Measurements from ENCODE around the gene C19orf85.

DNA sequence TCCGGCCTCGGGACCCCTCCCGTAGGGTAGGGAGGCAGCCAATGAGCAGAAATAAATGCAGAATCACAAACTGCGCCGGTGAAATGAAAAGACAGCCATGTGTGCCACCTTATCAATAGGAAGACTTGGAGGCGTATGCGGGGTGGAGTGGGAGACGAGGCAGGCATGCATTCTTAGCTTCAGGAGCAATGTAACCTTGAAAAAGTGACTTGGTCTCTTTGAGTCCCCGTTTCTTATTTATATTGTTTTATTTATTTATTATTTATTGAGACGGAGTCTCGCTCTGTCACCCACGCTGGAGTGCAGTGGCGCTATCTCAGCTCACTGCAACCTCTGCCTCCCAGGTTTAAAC, 39.7 kb upstream of the C19orf85 start:
- TF ChIP-seq POLR2AphosphoS5 (IDR thresholded peaks at IDR 0.05; ENCODE audit: low read depth, low read length), result no peak
- TF ChIP-seq, protein P1, sequence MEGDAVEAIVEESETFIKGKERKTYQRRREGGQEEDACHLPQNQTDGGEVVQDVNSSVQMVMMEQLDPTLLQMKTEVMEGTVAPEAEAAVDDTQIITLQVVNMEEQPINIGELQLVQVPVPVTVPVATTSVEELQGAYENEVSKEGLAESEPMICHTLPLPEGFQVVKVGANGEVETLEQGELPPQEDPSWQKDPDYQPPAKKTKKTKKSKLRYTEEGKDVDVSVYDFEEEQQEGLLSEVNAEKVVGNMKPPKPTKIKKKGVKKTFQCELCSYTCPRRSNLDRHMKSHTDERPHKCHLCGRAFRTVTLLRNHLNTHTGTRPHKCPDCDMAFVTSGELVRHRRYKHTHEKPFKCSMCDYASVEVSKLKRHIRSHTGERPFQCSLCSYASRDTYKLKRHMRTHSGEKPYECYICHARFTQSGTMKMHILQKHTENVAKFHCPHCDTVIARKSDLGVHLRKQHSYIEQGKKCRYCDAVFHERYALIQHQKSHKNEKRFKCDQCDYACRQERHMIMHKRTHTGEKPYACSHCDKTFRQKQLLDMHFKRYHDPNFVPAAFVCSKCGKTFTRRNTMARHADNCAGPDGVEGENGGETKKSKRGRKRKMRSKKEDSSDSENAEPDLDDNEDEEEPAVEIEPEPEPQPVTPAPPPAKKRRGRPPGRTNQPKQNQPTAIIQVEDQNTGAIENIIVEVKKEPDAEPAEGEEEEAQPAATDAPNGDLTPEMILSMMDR (IDR thresholded peaks at IDR 0.05), result no peak
- no peak for TF ChIP-seq TCF7L2 (IDR thresholded peaks at IDR 0.05; ENCODE audit: low read depth, low read length)
- TF ChIP-seq, protein P2, sequence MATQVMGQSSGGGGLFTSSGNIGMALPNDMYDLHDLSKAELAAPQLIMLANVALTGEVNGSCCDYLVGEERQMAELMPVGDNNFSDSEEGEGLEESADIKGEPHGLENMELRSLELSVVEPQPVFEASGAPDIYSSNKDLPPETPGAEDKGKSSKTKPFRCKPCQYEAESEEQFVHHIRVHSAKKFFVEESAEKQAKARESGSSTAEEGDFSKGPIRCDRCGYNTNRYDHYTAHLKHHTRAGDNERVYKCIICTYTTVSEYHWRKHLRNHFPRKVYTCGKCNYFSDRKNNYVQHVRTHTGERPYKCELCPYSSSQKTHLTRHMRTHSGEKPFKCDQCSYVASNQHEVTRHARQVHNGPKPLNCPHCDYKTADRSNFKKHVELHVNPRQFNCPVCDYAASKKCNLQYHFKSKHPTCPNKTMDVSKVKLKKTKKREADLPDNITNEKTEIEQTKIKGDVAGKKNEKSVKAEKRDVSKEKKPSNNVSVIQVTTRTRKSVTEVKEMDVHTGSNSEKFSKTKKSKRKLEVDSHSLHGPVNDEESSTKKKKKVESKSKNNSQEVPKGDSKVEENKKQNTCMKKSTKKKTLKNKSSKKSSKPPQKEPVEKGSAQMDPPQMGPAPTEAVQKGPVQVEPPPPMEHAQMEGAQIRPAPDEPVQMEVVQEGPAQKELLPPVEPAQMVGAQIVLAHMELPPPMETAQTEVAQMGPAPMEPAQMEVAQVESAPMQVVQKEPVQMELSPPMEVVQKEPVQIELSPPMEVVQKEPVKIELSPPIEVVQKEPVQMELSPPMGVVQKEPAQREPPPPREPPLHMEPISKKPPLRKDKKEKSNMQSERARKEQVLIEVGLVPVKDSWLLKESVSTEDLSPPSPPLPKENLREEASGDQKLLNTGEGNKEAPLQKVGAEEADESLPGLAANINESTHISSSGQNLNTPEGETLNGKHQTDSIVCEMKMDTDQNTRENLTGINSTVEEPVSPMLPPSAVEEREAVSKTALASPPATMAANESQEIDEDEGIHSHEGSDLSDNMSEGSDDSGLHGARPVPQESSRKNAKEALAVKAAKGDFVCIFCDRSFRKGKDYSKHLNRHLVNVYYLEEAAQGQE (IDR thresholded peaks at IDR 0.05; ENCODE audit: insufficient read depth in 1 of 2, low read depth in 2 of 2, low read length in 1 of 2), result no peak
